Activated T-cell treated with anti-CD3 and anti-CD28 coated beads for 4 hours (primary cell): ENCODE results near the gene TRIP4.
"Not testable (repeated sequence)": the region's sequence is repeated elsewhere in the genome, so short reads cannot be mapped to it uniquely, and the experiment has no call there.

Experiments
- DNase-seq: peaks from one replicate; pipeline ENCODE4 v3.0.0-alpha.2; 2020

The TRIP4 gene

DNA sequence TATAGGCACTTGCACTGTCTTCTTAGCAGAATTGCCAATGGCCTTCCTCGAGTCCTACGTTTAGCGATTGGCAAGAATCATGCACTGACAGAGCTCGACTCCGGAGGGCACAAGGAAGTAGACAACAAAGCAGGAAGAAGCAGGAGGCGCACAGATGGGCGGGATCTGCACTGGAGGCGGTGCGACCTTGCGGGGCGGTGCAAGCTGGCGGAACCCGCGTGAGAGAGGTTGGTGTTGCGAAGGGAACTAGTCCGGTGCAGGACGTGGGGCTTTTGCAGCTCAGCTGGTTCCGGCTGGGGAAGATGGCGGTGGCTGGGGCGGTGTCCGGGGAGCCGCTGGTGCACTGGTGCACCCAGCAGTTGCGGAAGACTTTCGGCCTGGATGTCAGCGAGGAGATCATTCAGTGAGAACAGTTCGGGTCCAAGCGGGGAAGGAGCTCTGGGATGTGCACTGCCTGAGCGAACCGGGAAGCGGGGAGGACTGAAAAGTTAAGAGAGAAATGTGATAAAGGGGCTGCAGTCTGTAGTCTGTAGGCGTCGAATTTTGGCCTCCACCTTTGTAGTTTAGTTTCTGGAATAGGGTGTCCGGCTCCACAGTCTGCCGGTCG is at the start of gene TRIP4:
TRIP4 (plus strand) TSS at position 275 of the 607 bp plus-strand sequence; CDS start at position 303, 28 bp downstream.
- DNase-seq = peak; percentile 93

DNA sequence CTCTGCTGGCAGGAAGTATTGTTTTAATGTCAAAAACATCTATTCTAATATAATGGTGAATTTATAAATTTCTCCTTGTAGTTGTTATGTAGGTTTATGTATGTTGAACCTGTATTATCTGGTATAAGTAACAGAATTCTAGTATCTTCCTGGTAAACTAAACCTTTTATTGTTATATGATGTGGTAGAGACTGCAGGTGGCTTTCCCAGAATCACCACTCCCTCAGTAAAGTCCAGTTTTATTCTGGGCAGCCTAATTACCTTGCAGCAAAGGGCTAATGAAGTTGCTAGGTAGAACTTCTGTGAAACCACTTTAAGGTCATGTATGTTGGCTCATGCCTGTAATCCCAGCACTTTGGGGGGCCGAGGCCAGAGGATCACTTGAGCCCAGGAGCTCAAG is 47.3 kb upstream of the TRIP4 start:
- DNase-seq = no peak

DNA sequence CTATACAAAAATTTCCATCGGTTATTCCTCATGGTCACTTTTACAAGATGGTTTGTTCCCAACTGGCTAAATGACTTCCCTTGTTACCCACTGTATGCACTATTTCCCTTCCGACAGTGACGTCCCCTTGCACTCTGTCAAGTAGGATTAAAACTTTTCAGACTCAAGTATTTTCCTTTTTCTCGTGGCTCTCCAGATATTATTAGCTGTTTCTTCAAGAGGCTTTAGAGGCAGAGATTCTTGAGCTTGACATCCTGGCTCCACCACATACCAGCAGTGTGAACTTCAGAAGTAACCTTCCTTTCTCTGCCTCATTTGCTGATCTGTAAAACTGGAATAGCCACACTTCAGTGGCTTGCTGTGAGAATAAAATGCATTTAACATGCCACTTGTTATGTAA is 45.7 kb upstream of the TRIP4 start:
- DNase-seq = no peak

DNA sequence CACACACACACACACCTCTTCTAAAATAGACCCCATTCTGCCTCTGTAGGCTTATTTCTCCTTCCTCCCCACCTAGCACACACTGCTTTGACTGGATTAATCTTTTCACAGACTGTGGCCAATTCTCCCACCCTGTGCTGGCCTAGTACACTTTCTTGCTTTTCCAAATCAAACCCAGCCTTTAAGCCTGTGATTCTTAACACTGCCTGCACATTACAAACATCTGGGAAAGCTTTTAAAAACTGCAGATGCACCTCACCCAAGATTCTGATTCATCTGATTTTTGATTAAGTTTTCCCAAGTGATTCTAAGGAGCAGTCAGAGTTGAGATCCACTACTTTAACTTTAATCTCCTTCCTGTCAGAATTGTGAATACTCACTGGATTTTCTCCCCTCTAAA is 44.4 kb upstream of the TRIP4 start:
- DNase-seq = no peak

DNA sequence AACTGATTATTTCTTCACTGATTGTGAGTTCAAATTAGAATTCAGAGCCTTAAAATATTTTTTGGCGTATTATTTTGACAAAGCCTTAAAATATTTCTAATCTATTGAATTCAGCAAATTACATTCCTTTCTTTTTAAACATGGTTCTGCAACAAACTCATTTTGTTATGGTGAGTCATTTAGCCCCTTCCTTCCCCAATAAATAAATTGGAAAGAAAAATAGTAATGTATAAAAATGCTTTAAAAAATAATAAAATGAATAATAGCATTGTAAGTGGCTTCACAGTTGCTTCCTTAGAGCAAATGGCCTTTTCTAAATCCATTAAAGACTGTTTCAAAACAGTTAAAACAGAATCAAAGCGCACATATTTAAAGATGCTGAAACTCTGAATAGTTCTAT is 43.8 kb upstream of the TRIP4 start:
- DNase-seq = no peak

- no peak for DNase-seq
Measured at GRCh38 chr15:64344651-64345294, 42.9 kb upstream of the TRIP4 start.

- not testable (repeated sequence) for DNase-seq
Measured at GRCh38 chr15:64346242-64346641, 41.4 kb upstream of the TRIP4 start.

DNA sequence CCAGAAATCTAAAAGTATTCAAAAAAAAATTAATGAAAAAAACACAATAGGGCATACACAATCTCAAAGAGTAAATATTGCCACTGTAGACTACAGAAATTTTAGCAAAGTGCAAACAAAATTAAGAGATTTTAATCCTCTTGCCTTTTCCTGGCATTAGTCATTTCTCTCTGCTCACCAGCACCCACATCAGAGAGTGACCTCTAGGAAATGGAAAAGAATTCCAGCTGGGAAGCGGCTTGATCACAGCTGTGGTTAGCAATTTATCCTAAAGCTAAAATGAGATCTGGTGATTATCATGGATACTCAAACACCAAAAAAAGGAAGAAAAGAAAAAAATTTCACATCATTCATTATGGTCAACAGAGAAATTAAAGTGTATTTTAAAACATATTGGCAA is 39.2 kb upstream of the TRIP4 start:
- no peak for DNase-seq

DNA sequence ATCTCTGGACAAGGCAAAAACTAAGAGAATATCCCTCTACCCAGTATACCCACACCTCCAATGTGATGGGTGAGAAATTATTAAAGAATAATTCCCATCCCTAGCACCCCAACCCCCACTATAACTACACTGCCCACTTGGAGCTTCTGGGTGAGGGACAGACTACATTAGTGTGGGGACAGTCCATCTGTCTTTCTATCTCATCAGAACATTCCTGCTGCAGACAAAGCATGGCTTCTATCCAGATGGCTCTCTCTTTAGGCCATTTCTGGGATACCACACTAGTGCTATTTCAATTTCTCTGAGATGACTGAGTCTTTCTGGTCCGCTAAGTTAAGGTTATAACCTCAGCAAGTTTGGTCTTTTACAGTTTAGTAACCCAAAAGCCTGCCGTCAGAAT is 38.3 kb upstream of the TRIP4 start:
- DNase-seq = no peak

- DNase-seq = no peak
Measured at GRCh38 chr15:64351265-64351664, 36.4 kb upstream of the TRIP4 start.

GRCh38 chr15:64354688-64355344 is 32.8 kb upstream of the TRIP4 start:
- DNase-seq = no peak

DNA sequence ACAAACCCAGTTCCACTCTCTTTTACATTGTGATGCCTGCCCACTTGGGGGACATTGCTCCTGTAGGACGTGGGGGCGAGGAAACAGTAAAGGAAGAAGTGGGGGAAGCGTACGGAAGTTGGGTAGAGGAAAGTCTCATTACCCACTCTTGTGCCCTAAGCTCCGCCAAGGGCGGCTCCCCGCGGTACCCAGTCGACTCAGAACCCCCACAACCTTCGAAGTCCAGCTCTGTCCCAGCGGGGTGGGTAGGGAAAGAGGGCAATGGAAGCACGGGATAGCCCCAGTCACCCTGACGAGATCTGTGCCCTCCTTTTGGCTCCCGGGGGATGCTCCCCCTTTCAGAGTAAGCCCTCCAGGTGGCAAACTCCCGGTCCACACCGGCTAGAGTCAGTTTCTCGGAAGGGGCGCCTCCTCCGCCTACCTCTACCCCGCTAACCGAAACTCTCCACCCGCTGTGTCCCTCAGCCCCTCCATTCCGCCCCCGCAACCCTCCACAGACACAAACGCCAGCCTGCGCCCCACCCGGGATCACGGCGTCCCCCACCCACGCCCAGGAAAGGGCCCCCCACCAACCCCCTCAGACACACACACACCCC is 32.2 kb upstream of the TRIP4 start:
- peak; percentile 53 for DNase-seq

- peak; percentile 92 for DNase-seq
Measured at GRCh38 chr15:64355944-64356709, 31.5 kb upstream of the TRIP4 start, which contains the start of gene CSNK1G1. TSS of gene CSNK1G1 (minus strand) at chr15:64356173. CDS start at chr15:64300499, 55,674 bp downstream.

- no peak for DNase-seq
Measured at GRCh38 chr15:64356710-64357040, 31.0 kb upstream of the TRIP4 start.

DNA sequence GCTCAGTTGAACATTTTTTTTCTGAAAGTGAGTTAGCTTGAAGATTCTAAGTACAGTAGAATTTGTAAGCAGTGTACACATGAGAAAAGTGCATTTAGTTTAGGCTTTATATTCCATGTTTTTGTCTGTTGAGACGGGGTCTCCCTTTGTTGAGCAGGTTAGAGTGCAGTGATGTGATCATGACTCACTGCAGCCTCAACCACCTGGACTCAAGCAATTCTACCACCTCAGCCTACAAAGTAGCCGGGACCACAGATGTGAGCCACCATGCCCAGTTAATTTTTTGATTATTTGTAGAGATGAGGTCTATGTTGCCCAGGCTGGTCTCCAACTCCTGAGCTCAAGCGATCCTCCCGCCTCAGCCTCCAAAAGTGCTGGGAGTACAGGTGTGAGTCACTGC is 26.4 kb upstream of the TRIP4 start:
- no peak for DNase-seq

DNA sequence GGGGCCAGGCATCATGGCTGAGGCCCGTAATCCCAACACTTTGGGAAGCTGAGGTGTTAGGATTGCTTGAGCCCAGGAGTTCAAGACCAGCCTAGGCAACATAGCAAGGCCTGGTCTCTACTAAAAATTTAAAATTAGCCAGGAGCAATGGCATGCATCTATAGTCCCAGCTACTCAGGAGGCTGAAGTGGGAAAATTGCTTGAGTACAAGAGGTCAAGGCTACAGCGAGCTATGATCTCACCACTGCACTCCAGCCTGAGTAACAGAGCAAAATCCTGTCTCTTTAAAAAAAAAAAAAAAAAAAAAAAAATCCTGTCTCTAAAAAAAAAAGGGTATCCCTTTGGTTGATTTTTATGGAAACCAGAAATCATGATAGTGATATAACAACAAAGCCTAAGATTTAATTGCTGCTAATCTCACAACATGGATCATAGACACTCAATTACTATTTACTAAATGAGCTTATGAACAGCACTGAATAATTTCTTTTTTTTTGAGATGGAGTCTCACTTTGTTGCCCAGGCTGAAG is 18.5 kb upstream of the TRIP4 start:
- no peak for DNase-seq

DNA sequence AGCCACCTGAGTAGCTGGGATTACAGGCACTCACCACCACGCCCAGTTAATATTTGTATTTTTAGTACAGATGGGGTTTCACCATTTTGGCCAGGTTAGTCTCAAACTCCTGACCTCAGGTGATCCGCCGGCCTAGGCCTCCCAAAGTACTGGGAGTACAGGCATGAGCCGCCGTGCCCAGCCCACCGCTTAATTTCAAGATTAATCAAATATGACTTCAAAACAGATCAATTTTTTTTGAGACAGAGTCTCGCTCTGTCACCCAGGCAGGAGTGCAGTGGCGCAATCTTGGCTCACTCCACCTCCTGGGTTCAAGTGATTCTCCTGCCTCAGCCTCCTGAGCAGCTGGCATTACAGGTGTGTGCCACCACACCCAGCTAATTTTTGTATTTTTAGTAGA is 16.3 kb upstream of the TRIP4 start:
- not testable (repeated sequence) for DNase-seq

- no peak for DNase-seq
Measured at GRCh38 chr15:64373360-64373759, 14.3 kb upstream of the TRIP4 start.

- no peak for DNase-seq
Measured at GRCh38 chr15:64379216-64379960, 8.2 kb upstream of the TRIP4 start.

- not testable (repeated sequence) for DNase-seq
Measured at GRCh38 chr15:64380130-64380870, 7.3 kb upstream of the TRIP4 start.

DNA sequence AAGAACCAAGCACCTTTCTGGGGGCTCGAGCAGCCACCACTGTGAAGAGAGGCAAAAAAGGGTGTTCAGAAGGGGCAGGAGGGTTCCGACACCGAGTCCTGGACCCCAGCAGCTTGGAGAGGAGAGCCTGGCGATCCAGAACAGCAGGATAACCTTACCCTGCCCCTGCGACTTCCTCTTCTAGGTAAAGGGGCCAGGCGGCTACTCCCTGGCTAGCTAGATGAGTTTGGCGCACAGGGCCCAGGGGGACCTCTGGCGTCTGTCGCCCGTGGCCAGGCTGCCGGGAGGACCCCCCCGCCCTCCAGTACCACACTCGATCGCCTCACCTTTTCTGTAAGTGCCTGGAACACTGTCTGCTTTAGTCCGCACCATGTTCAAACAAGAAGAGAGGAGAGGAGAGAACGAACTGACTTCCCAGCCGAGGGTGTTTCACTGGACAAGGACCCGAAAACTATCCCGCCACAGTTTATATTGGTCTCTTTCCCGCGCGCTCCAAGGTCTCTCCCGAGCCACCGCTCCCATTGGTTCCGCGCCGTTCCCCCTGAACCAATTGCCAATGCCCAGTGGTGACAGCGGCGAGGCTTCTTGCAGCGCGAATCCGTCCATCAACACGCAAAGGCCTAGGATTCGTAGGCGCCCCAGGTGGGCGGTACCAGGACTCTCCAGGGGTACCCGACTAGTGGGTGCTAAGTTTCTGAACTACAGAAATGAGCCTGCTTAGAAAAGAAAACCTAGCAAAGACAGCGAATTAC is 6.5 kb upstream of the TRIP4 start, which contains the start of gene PCLAF:
PCLAF (minus strand) TSS at position 442 of the 752 bp plus-strand sequence; CDS start at position 372, 70 bp downstream.
- peak; percentile 84 for DNase-seq
